Astrocyte of the cerebellum (primary cell): ENCODE data around the gene TNNC1.

Source experiments
- DNase-seq: peaks from one replicate; pipeline ENCODE4 v3.0.0-alpha.2; 2011; ENCODE audit warnings: low read depth
- H3K4me3 ChIP-seq: 2 replicates; pipeline ENCODE4 v1.5.1; 2011; ENCODE audit warnings: mild to moderate bottlenecking, low read depth, low read length, moderate library complexity
- CTCF ChIP-seq: IDR thresholded peaks from 2 replicates; pipeline ENCODE4 v1.5.1; 2012; ENCODE audit warnings: low read length, low read depth, moderate library complexity, mild to moderate bottlenecking; ENCODE audit errors: missing control alignments
- in situ Hi-C: cut with HindIII; loops from 2 replicates; pipeline ENCODE4 v1.10.0; 2017; ENCODE audit warnings: low sequenced_read_pairs

TNNC1 gene

GRCh38 chr3:52453496-52454249, at the start of gene TNNC1:
TNNC1 (minus strand) TSS chr3:52454041; CDS start chr3:52454015, 26 bp downstream.
- no peak for DNase-seq
- no peak for TF ChIP-seq CTCF
- in situ Hi-C loops = no loop called here
- H3K4me3 ChIP-seq = peak within 1 kb of the TSS; percentile 91

DNA sequence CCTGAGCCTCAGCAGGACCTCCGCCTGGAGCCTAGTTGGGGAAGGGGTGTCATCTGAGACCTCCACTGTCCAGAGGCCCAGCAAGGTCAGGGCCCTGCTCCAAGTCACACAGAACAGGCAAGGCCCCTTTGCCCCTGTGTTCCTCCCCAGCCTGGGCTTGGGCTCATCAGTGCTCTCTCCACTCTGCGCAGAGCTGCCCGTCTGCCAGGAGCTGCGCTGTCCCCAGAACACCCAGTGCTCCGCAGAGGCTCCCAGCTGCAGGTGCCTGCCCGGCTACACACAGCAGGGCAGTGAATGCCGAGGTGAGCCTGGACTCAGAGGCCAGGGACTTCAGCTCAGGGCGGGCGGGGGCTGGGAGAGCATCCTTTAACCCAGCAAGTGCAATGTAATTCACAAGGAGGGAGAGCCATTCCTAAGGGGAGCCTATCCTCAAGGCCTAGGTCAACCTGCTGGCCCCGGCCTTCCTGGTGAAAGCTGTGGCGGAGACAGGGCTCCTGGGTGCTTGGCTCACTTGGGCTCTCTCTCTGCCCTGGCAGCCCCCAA, 49.0 kb upstream of the TNNC1 start:
- in situ Hi-C loops = no loop called here
- no peak for TF ChIP-seq CTCF
- H3K4me3 ChIP-seq = no peak overlapping the region
- no peak for DNase-seq

DNA sequence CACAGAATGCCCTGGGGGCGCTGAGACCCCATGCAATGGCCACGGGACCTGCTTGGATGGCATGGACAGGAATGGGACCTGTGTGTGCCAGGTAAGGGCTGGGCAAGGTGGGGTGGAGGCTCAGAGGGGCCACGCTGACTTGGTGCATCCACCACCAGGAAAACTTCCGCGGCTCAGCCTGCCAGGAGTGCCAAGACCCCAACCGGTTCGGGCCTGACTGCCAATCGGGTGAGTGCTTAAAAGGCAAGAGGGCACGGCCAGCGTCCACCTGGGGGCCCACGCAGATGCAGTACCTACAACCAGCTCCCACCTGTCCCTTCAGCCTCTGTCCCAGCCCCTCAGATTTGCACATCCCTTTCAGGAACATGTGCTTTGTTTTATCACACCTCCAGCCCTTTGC, 48.2 kb upstream of the TNNC1 start:
- no peak overlapping the region for H3K4me3 ChIP-seq
- DNase-seq = no peak
- in situ Hi-C loops = no loop called here
- no peak for TF ChIP-seq CTCF

DNA sequence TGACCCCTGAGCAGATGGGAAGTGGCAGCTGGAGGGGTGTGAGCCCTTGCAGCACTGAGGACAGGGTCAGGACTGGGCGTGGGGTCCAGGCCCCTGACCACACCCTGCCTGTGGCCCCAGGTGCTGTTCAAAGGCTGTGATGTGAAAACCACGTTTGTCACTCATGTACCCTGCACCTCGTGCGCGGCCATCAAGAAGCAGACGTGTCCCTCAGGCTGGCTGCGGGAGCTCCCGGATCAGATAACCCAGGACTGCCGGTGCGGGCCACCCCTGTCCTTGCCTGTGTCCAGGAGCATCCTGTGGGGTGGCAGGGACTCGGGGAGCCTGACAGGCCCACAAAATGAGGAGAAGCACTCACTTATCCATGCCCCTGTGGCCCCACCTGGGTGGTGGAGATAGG, 47.2 kb upstream of the TNNC1 start:
- in situ Hi-C loops = no loop called here
- H3K4me3 ChIP-seq = no peak overlapping the region
- DNase-seq = no peak
- no peak for TF ChIP-seq CTCF

- H3K4me3 ChIP-seq = no peak overlapping the region
- in situ Hi-C loops = no loop called here
- TF ChIP-seq CTCF = no peak
- DNase-seq = no peak
Measured at GRCh38 chr3:52498137-52499054, 44.6 kb upstream of the TNNC1 start.

DNA sequence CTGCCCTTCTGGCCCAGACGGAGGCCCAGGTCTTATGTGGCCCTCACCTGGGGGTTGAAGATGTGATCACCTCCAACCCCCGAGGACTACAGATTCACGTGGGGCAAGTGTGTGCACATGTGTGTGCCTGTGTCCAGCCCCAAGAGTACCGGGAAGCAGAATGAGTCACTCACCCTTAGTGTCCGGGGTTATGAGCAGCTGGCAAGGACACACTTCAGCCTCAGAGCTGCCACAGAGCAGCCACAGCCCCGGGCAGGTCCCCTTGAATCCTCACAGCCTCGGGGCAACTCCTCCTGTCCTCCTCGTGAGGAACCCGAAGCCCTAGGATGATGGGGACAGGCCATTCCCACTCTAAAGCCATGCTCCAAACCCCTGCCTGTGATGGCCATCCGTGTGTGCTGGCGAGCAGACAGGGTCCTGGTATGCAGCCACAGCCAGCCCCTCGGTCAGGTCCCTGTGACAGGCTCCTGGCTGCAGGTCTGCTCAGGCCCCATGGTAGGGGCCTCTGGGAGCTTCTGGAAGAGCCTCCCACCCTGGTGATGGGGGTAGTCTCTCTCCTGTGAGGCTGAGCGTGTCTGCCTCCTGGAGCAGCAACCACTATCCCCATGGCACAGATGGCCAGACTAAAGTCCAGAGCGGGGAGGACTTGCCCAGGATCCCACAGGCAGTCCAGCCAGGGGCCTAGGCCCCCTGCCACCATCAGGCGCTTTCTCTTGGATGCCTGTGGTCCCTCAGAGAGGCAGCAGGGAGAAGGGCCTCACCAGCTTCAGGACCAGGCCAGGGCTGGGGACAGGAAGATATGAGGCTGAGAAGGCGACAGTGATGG, 42.1 kb upstream of the TNNC1 start:
- no peak for TF ChIP-seq CTCF
- DNase-seq = no peak
- no peak overlapping the region for H3K4me3 ChIP-seq
- in situ Hi-C loops = no loop called here
